Hepatocyte (in vitro differentiated cells): ENCODE data around the gene PPIH.

Source experiments
- EZH2phosphoT487 ChIP-seq: fragments of 200-600 bp; sonication (generic); IDR thresholded peaks from one replicate; pipeline ENCODE4 v1.6.1; 2018; ENCODE audit warnings: antibody characterized with exemption, mild to moderate bottlenecking, low read depth, moderate library complexity; ENCODE audit not compliant: unreplicated experiment, severe bottlenecking
- TF ChIP-seq, protein P1 (sequence below): fragments of 200-600 bp; sonication (generic); IDR thresholded peaks from 2 replicates; pipeline ENCODE4 v1.5.1; 2016; ENCODE audit warnings: antibody characterized with exemption, mild to moderate bottlenecking; ENCODE audit not compliant: poor library complexity

DNA sequence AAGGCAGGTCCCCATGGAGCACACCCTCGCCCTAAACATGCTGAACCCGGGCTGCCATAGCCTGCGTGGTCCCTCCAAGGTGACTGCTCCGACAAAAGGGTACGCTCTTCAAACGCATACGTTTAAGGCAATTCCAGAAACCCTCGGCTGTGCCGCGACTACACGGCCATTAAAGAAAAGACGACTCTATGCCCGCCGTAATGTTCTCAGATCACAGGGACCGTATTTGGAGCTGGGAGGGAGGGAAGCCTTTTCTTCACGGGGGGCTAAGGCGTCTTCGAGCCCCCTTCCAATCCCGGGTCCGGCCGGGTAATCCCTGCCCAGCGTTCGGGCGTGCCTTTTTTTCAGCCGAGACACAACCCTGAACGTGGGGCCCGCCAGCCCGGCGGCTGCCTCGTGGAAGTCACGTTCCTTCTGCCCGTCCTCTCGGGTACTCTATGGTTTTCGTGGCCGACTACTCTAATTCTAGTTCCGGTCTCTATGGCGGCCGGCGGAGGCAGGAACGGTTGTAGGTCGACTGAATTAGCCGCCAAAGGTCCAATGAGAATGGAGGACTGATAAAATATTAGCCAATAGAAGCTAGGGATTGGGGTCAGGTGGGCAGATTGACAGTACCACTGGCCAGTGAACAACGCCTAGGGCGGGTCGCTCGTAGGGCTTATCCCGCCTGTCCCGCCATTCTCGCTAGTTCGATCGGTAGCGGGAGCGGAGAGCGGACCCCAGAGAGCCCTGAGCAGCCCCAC lies 23.7 kb downstream of the PPIH start, which contains the start of gene YBX1:
- TF ChIP-seq, protein P1, sequence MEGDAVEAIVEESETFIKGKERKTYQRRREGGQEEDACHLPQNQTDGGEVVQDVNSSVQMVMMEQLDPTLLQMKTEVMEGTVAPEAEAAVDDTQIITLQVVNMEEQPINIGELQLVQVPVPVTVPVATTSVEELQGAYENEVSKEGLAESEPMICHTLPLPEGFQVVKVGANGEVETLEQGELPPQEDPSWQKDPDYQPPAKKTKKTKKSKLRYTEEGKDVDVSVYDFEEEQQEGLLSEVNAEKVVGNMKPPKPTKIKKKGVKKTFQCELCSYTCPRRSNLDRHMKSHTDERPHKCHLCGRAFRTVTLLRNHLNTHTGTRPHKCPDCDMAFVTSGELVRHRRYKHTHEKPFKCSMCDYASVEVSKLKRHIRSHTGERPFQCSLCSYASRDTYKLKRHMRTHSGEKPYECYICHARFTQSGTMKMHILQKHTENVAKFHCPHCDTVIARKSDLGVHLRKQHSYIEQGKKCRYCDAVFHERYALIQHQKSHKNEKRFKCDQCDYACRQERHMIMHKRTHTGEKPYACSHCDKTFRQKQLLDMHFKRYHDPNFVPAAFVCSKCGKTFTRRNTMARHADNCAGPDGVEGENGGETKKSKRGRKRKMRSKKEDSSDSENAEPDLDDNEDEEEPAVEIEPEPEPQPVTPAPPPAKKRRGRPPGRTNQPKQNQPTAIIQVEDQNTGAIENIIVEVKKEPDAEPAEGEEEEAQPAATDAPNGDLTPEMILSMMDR = no peak
- no peak for TF ChIP-seq EZH2phosphoT487
